Osteoblast (primary cell): ENCODE measurements around the gene JUN. TPM values are rescaled to one million over a fixed set of nuclear protein-coding genes. Genes with fewer than 3 reads are reported as not detected.

Experiments used
- DNase-seq: peaks from one replicate; pipeline ENCODE4 v3.0.0; 2011; ENCODE audit warnings: low spot score, mixed read lengths; ENCODE audit not compliant: insufficient read length; ENCODE audit errors: missing footprints
- H2AFZ ChIP-seq: 2 replicates; pipeline ENCODE4 v1.6.0; 2011; ENCODE audit warnings: mild to moderate bottlenecking, low read length
- H3K27ac ChIP-seq: 2 replicates; pipeline ENCODE4 v1.5.1; 2011; ENCODE audit warnings: mild to moderate bottlenecking, low read depth, low read length, moderate library complexity
- H3K27me3 ChIP-seq: 2 replicates; pipeline ENCODE4 v1.6.0; 2012; ENCODE audit warnings: mild to moderate bottlenecking, control low read depth, inconsistent platforms, low read length, moderate library complexity; ENCODE audit not compliant: insufficient read depth
- H3K36me3 ChIP-seq: 2 replicates; pipeline ENCODE4 v1.5.1; 2011; ENCODE audit warnings: mild to moderate bottlenecking, low read length, control low read depth, moderate library complexity; ENCODE audit not compliant: insufficient read depth
- H3K4me1 ChIP-seq: 2 replicates; pipeline ENCODE4 v1.5.1; 2011; ENCODE audit warnings: mild to moderate bottlenecking, low read length, control low read depth, moderate library complexity; ENCODE audit not compliant: insufficient read depth
- H3K4me2 ChIP-seq: 2 replicates; pipeline ENCODE4 v1.6.0; 2011; ENCODE audit warnings: mild to moderate bottlenecking, low read length; ENCODE audit not compliant: insufficient read depth
- H3K4me3 ChIP-seq: fragments of 200-600 bp; sonication (generic); 3 replicates; pipeline ENCODE4 v1.5.1; 2012; ENCODE audit warnings: mild to moderate bottlenecking, low read length, inconsistent platforms; ENCODE audit not compliant: insufficient read depth
- H3K79me2 ChIP-seq: 2 replicates; pipeline ENCODE4 v1.6.0; 2012; ENCODE audit warnings: mild to moderate bottlenecking, low read length, control low read depth, inconsistent platforms; ENCODE audit not compliant: insufficient read depth
- H3K9me3 ChIP-seq: 2 replicates; pipeline ENCODE4 v1.5.1; 2011; ENCODE audit warnings: low read depth, low read length, control low read depth
- H4K20me1 ChIP-seq: 2 replicates; pipeline ENCODE4 v1.6.0; 2012; ENCODE audit warnings: mild to moderate bottlenecking, low read length, control low read depth; ENCODE audit not compliant: insufficient read depth
- total RNA-seq: library from RNA; depleted of rRNA; stranded (reverse); fragments of >200 nt; gene quantifications from 2 replicates; pipeline ENCODE4 v1.2.3, GENCODE V29; 2012
- TF ChIP-seq, protein P1 (sequence below): IDR thresholded peaks from 2 replicates; pipeline ENCODE4 v1.5.1; 2011; ENCODE audit warnings: mild to moderate bottlenecking, low read depth, low read length, moderate library complexity; ENCODE audit errors: extremely low read depth

The JUN gene
- total RNA-seq, 1 donor = 48.9 TPM

DNA sequence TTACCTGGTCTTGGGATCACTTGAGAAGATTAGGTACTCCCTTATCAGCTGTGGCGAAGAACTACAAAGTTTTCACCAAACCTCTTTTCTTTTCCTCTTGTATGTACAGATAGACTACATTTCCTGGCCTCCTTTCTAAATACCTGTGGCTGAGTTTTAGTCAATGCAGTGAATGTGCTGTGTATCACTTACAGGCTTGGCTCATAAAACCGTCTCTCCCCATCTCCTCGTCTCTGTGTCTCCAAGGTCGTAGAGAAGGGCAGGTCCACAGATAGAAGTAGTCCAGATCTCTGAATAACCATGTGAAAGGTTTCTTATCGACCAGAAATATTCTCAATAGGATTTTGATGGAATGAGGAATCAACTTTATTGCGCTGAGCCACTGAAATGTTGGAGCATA lies 9.0 kb upstream of the JUN start:
- Histone ChIP-seq H3K79me2 (no peaks in the 10 kb centered on the region), H3K27me3 (no peaks in the 10 kb centered on the region), H3K4me3 (no peak overlapping the region), H3K36me3 (no peaks in the 10 kb centered on the region), H3K4me2 (no peak overlapping the region), H2AFZ (no peak overlapping the region), H3K9me3 (no peaks in the 10 kb centered on the region), H4K20me1 (no peaks in the 10 kb centered on the region), H3K27ac (no peak overlapping the region), H3K4me1 (no peaks in the 10 kb centered on the region)
- DNase-seq = no peak
- TF ChIP-seq, protein P1, sequence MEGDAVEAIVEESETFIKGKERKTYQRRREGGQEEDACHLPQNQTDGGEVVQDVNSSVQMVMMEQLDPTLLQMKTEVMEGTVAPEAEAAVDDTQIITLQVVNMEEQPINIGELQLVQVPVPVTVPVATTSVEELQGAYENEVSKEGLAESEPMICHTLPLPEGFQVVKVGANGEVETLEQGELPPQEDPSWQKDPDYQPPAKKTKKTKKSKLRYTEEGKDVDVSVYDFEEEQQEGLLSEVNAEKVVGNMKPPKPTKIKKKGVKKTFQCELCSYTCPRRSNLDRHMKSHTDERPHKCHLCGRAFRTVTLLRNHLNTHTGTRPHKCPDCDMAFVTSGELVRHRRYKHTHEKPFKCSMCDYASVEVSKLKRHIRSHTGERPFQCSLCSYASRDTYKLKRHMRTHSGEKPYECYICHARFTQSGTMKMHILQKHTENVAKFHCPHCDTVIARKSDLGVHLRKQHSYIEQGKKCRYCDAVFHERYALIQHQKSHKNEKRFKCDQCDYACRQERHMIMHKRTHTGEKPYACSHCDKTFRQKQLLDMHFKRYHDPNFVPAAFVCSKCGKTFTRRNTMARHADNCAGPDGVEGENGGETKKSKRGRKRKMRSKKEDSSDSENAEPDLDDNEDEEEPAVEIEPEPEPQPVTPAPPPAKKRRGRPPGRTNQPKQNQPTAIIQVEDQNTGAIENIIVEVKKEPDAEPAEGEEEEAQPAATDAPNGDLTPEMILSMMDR = no peak

GRCh38 chr1:58791106-58791505 lies 7.3 kb upstream of the JUN start:
- Histone ChIP-seq H4K20me1 (no peaks in the 10 kb centered on the region), H3K4me2 (no peak overlapping the region), H3K79me2 (no peaks in the 10 kb centered on the region)

DNA sequence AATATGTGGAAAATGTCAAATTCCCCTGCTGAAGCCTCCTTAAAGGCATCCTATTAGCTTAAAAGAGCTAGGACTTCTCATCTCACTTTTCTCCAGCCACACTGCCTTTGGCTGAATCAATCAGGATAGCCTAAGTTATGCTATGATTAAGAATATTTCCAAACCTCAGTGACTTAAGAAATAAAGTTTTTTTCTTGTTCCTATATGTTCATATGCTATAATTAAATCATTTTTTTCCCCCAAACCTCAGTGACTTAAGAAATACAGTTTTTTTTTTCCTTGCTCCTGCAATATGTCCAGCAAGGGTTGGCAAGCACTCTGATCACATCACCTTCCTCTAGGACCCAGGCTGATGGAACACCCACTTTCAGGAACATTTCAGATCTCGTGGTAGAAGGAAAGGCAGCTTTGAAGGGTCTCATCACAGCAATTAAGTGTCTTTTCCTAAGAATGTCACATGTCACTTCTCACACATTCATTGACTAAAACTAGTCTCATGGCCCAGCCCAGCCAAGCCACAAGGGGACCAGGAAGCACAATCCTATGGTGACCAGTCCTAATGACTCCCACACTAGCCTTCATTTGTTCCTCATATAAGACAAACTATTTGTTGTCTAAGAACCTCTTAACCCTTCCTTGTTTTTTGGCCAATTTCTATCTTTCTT lies 6.3 kb upstream of the JUN start:
- Histone ChIP-seq H3K9me3 (no peaks in the 10 kb centered on the region), H3K27ac (no peak overlapping the region), H4K20me1 (no peaks in the 10 kb centered on the region), H3K4me1 (peaks cover 14% of the 10 kb centered on the region), H2AFZ (no peak overlapping the region), H3K36me3 (no peaks in the 10 kb centered on the region), H3K4me2 (no peak overlapping the region), H3K27me3 (no peaks in the 10 kb centered on the region), H3K4me3 (no peak overlapping the region), H3K79me2 (no peaks in the 10 kb centered on the region)
- no peak for DNase-seq
- TF ChIP-seq, protein P1 = no peak

More at GRCh38 chr1:58791106-58791505, 7.3 kb upstream of the JUN start:
- no peak overlapping the region for H2AFZ ChIP-seq
- H3K36me3 ChIP-seq = no peaks in the 10 kb centered on the region
- no peak for DNase-seq
- H3K9me3 ChIP-seq = no peaks in the 10 kb centered on the region
- peaks cover 6% of the 10 kb centered on the region for H3K4me1 ChIP-seq
- no peaks in the 10 kb centered on the region for H3K27me3 ChIP-seq
- no peak overlapping the region for H3K4me3 ChIP-seq
- no peak overlapping the region for H3K27ac ChIP-seq
- TF ChIP-seq, protein P1 = no peak

DNA sequence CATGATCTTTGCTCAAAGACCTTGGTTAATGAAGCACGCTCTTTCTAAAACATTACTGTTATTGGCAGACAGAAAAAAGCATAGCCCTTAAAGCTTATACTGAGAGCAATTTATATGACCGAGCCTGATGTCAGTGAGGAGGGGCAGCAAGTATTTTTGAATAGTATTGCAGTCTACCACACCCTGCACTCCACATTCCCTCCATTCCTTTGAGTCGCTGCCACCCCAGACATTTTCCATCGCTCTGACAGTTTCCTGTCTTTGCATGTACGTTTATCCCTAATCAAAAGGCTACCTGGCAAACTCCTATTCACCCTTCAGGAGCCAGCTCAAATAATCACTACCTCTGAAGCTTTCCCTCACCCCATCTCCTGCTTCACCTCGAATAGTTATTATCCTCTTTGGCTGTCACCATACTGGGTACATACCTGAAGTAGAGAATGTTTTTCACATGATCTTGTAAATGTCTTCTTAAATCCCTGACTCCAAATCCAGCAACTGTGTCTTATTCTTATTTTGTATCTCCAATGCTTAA lies 5.5 kb upstream of the JUN start:
- no peak overlapping the region for H3K4me2 ChIP-seq
- H2AFZ ChIP-seq = no peak overlapping the region

More for the DNA sequence above, 5.5 kb upstream of the JUN start:
- Histone ChIP-seq H3K27me3 (no peaks in the 10 kb centered on the region), H3K4me1 (peaks cover 14% of the 10 kb centered on the region), H3K79me2 (no peaks in the 10 kb centered on the region), H3K36me3 (no peaks in the 10 kb centered on the region), H3K4me3 (no peak overlapping the region), H3K27ac (no peak overlapping the region), H3K9me3 (no peaks in the 10 kb centered on the region), H4K20me1 (no peaks in the 10 kb centered on the region)
- TF ChIP-seq, protein P1 = no peak
- no peak for DNase-seq
